NCI-H345 treated with DMSO at 0.1 percent for 48 hours (cell line): Measurements from ENCODE around the gene GNMT.
"Not testable (repeated sequence)": the region's sequence is repeated elsewhere in the genome, so short reads cannot be mapped to it uniquely, and the experiment has no call there.

Experiments used
- DNase-seq: peaks from one replicate; lab custom pipeline; 2025; ENCODE audit not compliant: unreplicated experiment; lab: John Stamatoyannopoulos, UW

The GNMT gene

DNA sequence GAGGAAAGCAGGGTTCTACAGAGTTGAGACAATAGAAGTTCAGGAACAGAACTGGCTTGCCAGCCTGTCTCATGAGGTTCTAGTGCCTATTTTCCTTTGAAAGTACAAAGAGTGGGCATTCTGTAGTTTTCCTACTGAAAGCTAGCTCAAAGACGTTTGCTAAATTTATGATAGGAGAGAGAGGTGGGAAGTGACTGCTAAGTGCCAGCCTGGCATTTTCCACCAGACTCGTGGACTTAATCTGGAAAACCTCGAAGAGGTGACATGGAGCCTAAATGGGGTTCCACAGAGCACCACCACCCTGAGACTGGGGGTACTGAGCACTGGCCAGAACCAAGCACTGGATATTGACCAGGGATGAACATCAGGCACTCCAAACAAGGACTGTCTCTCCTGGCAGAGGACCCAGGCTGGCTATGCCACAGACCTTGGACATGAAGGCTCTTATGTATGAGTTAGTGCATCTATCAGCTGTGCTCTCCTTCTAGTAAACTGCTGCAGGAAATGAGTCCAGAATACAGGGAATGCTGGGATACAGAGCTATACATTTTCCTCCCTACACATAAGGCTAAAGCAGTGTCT lies 11.3 kb downstream of the GNMT start:
- no peak for DNase-seq

DNA sequence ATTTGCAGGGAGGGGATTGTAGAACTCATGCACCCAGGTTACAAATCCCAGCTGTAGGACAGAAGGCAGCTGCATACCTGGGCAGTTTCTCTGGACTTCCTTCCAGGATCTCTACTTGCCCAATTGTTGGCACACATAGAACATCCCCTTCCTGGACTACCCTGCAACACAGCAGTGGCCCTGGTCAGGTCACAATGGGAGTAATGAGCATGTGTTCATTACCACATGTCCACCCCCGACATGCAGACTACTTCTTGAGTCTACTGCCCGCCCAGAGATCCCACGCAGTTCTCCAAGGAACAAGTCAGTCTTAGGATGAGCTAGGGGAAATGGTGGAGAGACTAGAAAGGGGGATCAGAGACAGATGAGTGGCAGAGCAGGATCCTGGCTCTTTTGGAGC lies 13.4 kb downstream of the GNMT start:
- DNase-seq = no peak

DNA sequence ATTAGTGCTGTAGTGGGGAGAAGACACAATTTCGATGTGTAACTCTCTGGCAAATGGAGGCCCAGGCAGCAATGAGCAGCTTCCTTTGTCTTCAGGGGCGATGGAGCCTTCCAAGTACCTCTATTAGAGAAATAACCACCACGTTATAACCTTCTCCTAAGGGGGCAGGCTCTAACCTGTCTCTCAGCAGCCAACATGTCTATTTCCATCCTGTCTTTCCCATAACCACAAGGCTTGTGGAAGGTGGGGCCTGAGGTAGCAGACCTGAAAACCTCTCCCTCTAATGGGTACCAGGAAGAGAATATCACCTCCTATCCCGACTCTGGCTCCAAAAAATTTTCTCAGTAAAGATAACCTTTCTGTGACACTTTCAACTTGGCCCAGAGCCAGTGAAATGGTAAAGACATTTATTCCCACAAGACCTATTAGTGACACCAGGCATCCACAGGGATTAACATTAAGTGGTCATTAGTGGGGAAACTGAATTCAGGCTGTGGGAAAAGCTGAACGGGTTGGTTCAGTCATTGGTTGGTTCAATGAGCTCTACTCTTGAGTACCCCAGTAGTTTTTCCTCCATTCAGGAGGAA lies 14.5 kb downstream of the GNMT start:
- DNase-seq = no peak

DNA sequence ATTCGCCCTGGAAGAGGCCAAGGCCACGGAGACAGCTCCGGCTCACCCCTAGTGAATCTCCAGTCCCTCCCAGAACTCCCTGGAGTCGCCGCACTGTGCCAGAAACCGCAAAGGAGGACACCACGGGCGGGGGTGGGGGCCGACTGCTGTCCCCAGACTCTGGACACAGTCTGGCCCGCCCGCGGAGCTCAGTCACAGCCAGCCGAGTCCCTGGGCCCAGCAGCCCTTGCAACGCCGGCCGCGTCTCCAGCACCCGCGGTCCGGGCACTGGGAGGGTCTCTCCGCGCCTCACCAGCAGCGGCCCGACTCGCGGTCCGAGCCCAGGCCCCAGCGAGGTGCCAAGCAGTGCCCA lies 17.9 kb downstream of the GNMT start:
- no peak for DNase-seq

GRCh38 chr6:42978839-42979522 lies 18.4 kb downstream of the GNMT start, which contains the start of gene PEX6:
Gene PEX6, minus strand, starts transcription at chr6:42979181. Its CDS starts 31 bp downstream, at chr6:42979150.
- DNase-seq = peak; percentile 74

GRCh38 chr6:42979523-42980177 lies 19.1 kb downstream of the GNMT start:
- no peak for DNase-seq

DNA sequence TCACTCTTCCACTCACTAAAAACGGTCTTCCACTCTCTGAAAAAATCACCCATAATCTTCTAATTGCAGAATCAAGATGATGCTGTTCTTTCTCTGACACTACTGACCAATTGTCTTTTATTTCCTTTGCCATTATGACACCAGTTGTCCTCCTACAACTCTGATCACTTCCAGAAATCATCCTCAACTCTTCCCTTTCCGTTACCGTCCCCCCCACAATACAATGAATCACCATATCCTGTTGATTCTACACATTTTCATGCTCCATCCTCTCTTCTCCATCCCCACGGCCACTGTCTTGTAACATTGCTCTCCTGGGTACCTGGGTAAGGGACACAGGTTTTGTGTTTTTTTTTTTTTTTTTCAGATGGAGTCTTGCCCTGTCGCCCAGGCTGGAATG lies 21.3 kb downstream of the GNMT start:
- DNase-seq = no peak

GRCh38 chr6:42984001-42984923 lies 23.7 kb downstream of the GNMT start, which contains the start of gene PPP2R5D:
Gene PPP2R5D, plus strand, starts transcription at chr6:42984570. Its CDS starts 108 bp downstream, at chr6:42984678.
- peak; percentile 99 for DNase-seq

DNA sequence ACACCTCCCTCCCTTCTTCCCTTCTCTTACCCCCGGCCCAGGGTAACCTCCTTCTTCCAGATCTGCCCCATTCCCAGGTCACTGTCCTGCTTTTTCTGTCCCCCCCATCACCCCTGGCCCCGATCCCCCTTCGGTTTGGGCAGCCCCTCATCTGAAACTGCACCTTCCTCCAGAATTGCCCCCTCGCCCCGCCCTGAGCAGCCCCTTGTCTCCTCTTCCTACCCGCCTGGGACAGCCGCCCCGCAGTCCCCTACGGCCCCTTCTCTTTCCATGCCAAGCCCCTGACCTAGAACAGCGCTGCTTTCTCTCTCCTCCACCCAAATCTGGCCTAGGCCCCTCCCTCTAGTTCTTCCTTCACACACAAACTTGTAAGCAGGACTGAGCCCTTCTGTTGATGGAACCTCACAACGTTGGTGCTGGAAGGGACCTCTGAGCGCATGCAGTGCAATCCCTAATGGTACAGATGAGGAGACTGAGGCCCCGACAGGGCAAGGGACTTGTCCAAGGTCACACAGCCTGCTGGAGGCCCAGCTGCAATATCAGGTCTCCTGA lies 24.4 kb downstream of the GNMT start:
- DNase-seq = no peak

- DNase-seq = no peak
Measured at GRCh38 chr6:42987533-42988451, 27.2 kb downstream of the GNMT start.

DNA sequence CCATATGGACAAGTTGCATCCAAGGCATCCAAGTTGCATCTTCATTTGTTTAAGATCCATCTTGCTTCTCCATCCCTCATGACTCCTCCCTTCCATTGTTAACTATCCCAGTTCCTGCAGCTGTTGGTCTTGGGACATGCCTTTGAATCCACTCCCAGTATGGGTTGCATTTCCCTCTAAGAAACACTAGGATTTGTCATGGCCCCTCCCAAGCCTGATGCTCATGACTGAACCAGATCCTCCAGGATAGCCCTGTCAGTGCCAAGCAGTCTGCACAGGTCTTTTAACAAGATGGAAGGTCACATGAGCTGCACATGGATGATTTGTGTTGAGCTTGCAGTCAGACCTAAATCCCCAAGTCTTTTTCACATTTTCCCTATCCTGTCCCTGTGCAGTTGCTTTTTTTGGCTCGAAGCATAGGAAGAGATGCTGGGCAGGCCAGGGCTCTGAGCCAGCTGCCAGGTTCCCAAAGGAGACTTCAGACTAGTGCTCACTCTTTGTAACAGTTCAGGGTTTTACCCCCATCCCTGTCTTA lies 28.0 kb downstream of the GNMT start:
- DNase-seq = no peak

DNA sequence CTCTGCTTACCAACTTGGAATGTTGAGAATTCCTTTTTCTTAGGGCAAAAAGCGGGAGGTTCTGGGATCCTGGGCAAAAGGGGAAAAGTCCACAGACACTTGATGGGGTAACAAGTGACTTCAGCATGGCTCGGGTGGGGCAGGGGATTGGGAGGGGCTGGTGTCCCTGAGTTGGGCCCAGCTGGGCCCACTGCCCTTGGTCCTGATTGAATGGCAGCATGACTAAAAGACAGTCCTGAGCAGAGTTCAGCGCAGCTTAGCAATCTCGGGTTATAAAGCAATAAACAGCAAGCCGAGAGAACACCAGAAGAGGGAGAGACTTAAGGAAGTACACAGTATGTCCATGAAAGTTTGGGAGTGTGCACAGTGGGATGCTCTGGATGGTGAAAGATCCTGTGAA lies 29.4 kb downstream of the GNMT start:
- no peak for DNase-seq

GRCh38 chr6:42993445-42993844 lies 32.9 kb downstream of the GNMT start:
- no peak for DNase-seq

DNA sequence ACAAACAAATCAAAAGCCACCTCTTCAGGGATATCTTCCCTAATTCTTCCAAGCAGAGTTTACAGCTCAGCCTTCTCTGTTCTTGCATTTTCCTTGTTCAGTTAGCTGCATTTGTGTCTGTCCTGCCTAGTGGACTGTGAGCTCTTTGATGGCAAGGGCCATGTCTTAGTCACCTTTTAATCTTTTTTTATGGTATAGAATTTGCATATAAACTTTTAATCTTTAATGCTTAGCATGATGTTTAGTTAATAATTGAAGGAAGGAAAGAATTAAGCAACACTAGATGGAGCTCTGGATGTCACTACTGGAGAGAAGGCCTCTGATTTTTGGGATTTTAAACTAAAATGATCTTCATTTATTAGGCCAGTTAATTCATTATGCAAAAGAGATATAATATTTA lies 36.0 kb downstream of the GNMT start:
- no peak for DNase-seq

DNA sequence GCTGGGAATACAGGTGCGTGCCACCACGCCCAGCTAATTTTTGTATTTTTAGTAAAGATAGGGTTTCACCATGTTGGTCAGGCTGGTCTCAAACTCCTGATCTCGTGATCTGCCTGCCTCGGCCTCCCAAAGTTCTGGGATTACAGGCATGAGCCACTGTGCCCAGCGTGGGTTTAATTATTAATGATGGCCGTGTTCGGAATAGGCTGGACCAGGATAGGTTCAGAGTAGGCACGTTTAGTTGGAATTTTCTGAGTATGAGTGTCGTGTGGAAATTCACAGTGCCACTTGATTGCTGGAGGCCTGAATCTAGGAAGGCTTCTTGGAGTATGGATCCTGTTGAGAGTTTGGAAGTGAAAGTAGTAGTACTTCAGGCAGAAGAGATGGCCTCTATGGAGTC lies 37.7 kb downstream of the GNMT start:
- DNase-seq = not testable (repeated sequence)

DNA sequence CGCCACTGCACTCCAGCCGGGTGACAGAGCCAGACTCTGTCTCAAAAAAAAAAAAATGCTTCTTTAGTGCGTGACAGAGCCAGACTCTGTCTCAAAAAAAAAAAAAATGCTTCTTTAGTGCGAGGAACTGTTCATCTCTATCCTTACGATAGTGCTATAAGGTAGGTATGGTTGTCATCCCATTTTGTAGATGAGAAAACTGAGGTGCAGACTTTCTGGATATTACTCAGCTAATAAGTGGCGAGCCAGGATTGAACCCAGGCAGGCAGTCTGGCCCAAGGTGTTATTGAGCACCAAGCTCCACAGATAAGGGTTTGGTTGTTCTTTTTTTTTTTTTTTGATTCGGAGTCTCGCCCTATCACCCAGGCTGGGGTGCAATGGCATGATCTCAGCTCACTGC lies 41.3 kb downstream of the GNMT start:
- DNase-seq = no peak

GRCh38 chr6:43005844-43006243 lies 45.3 kb downstream of the GNMT start:
- no peak for DNase-seq

- no peak for DNase-seq
Measured at GRCh38 chr6:43006251-43006650, 45.7 kb downstream of the GNMT start.

- DNase-seq = no peak
Measured at GRCh38 chr6:43007126-43007525, 46.6 kb downstream of the GNMT start.
